ENCODE results near the gene RXFP1.

DNA sequence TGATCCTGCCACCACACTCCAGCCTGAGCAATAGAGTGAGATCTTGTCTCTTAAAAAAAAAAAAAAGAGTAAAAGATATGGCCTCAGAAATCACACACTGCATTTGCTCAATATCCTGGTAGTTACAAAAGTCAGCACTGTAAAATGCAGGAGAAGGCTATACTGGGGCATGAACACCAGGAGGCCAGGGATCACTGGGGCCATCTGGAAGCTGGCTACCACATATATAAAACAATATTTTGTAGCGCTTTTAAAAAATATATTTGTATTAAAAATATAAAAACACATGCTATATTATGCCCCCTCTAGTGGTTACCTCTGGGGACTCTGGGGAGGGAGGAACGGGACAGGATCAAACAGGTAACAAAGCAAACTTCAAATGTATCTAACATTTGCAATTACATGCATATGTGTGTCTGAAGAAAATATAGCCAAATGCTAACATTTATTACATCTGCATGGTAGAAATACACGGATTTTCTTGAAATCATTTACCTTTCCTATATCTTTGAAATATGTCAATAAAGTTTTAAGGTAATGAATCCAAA, 146.0 kb downstream of the RXFP1 start:
- TF ChIP-seq, protein P1, sequence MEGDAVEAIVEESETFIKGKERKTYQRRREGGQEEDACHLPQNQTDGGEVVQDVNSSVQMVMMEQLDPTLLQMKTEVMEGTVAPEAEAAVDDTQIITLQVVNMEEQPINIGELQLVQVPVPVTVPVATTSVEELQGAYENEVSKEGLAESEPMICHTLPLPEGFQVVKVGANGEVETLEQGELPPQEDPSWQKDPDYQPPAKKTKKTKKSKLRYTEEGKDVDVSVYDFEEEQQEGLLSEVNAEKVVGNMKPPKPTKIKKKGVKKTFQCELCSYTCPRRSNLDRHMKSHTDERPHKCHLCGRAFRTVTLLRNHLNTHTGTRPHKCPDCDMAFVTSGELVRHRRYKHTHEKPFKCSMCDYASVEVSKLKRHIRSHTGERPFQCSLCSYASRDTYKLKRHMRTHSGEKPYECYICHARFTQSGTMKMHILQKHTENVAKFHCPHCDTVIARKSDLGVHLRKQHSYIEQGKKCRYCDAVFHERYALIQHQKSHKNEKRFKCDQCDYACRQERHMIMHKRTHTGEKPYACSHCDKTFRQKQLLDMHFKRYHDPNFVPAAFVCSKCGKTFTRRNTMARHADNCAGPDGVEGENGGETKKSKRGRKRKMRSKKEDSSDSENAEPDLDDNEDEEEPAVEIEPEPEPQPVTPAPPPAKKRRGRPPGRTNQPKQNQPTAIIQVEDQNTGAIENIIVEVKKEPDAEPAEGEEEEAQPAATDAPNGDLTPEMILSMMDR (IDR thresholded peaks at IDR 0.05) = no peak
- TF ChIP-seq POLR2A (IDR thresholded peaks at IDR 0.05) = no peak
